NCI-H187 (cell line): ENCODE data around the gene GALNT3.

Source experiments
- DNase-seq, 2 experiments: peaks; one replicate each; lab custom pipeline; 2025; lab: John Stamatoyannopoulos, UW

The GALNT3 gene

GRCh38 chr2:165796129-165796528 is 2.1 kb upstream of the GALNT3 start:
- DNase-seq, result no peak

GRCh38 chr2:165795011-165795410 is 964 bp upstream of the GALNT3 start:
- no peak for DNase-seq

GRCh38 chr2:165794536-165794928 is 485 bp upstream of the GALNT3 start:
- DNase-seq, result no peak

GRCh38 chr2:165793161-165793778 is 777 bp downstream of the GALNT3 start:
- peak in 1 of 2 experiments; percentile 52 for DNase-seq

- no peak for DNase-seq
These were observed 2.0 kb downstream of the GALNT3 start for GRCh38 chr2:165792104-165792454.

- no peak for DNase-seq
These were observed 2.5 kb downstream of the GALNT3 start for GRCh38 chr2:165791421-165792103.

GRCh38 chr2:165790466-165790865 is 3.6 kb downstream of the GALNT3 start:
- no peak for DNase-seq

- DNase-seq, result no peak
These were observed 6.7 kb downstream of the GALNT3 start for GRCh38 chr2:165787334-165787733.

GRCh38 chr2:165779706-165780105 is 14.3 kb downstream of the GALNT3 start:
- DNase-seq, result no peak

GRCh38 chr2:165778653-165779451 is 15.2 kb downstream of the GALNT3 start:
- no peak for DNase-seq

- DNase-seq, result no peak
These were observed 15.9 kb downstream of the GALNT3 start for GRCh38 chr2:165778187-165778556.

GRCh38 chr2:165777522-165778186 is 16.4 kb downstream of the GALNT3 start:
- no peak for DNase-seq

GRCh38 chr2:165776796-165777195 is 17.3 kb downstream of the GALNT3 start:
- no peak for DNase-seq

GRCh38 chr2:165776013-165776412 is 18.0 kb downstream of the GALNT3 start:
- no peak for DNase-seq

GRCh38 chr2:165773684-165774083 is 20.4 kb downstream of the GALNT3 start:
- DNase-seq, result no peak

- DNase-seq, result no peak
These were observed 21.9 kb downstream of the GALNT3 start for GRCh38 chr2:165772183-165772582.

- DNase-seq, result no peak
These were observed 27.6 kb downstream of the GALNT3 start for GRCh38 chr2:165766326-165766927.

GRCh38 chr2:165762723-165763122 is 31.3 kb downstream of the GALNT3 start:
- no peak for DNase-seq

- no peak for DNase-seq
These were observed 36.0 kb downstream of the GALNT3 start for GRCh38 chr2:165757906-165758675.

GRCh38 chr2:165746501-165746900 is 47.5 kb downstream of the GALNT3 start:
- DNase-seq, result no peak

- DNase-seq, result no peak
These were observed 48.1 kb downstream of the GALNT3 start for GRCh38 chr2:165745916-165746315.
